Measurements from ENCODE around the gene EML4. TPM values are rescaled to one million over a fixed set of nuclear protein-coding genes. Genes with fewer than 3 reads are reported as not detected.

The EML4 gene
- total and polyA plus RNA-seq, 2 of the 13 experiments (the other 11 are each of a cell fraction or from before 2014, with no cell fraction given), result 243 to 476 TPM

GRCh38 chr2:42137125-42137841 is 31.9 kb upstream of the EML4 start (continued):
- peak; percentile 89 for TF ChIP-seq ELF3 (CRISPR knock-in tag; IDR thresholded peaks at IDR 0.05)
- no peak for TF ChIP-seq ZNF570 (CRISPR knock-in tag; IDR thresholded peaks at IDR 0.05; ENCODE audit: borderline replicate concordance)
- TF ChIP-seq ZNF33B (CRISPR knock-in tag; IDR thresholded peaks at IDR 0.05), result peak; percentile 61; the same call in 1 of the 2 replicates
- TF ChIP-seq GABPB1 (CRISPR knock-in tag; IDR thresholded peaks at IDR 0.05), result peak; percentile 47; the same call in 1 of the 2 replicates
- TF ChIP-seq KLF9 (CRISPR knock-in tag; IDR thresholded peaks at IDR 0.05; ENCODE audit: low read depth), result peak; percentile 87
- TF ChIP-seq ZNF749 (CRISPR knock-in tag; IDR thresholded peaks at IDR 0.05; ENCODE audit: borderline replicate concordance), result no peak; the same call in 1 of the 2 replicates
- TF ChIP-seq POLR2AphosphoS5 (IDR thresholded peaks at IDR 0.05; ENCODE audit: low read depth, low read length), result peak; percentile 34; the same call in 1 of the 2 replicates
- TF ChIP-seq ZBTB34 (CRISPR knock-in tag; IDR thresholded peaks at IDR 0.05), result peak; percentile 99
- no peak for TF ChIP-seq SCMH1 (CRISPR knock-in tag; IDR thresholded peaks at IDR 0.05; ENCODE audit: borderline replicate concordance)
- peak; percentile 76; the same call in 1 of the 2 replicates for TF ChIP-seq ZNF784 (CRISPR knock-in tag; IDR thresholded peaks at IDR 0.05; ENCODE audit: borderline replicate concordance)
- no peak; the same call in 1 of the 2 replicates for TF ChIP-seq DNMT1 (CRISPR knock-in tag; IDR thresholded peaks at IDR 0.05)
- peak; percentile 88 for TF ChIP-seq ZGPAT (CRISPR knock-in tag; IDR thresholded peaks at IDR 0.05)
- TF ChIP-seq ZNF790 (CRISPR knock-in tag; IDR thresholded peaks at IDR 0.05; ENCODE audit: borderline replicate concordance), result no peak
- no peak for TF ChIP-seq ZNF235 (CRISPR knock-in tag; IDR thresholded peaks at IDR 0.05; ENCODE audit: borderline replicate concordance)
- TF ChIP-seq ZNF615 (CRISPR knock-in tag; IDR thresholded peaks at IDR 0.05; ENCODE audit: borderline replicate concordance), result peak; percentile 22; the same call in 1 of the 2 replicates
- TF ChIP-seq ZNF224 (CRISPR knock-in tag; IDR thresholded peaks at IDR 0.05), result peak; percentile 92; the same call in 1 of the 2 replicates
- no peak; the same call in 1 of the 2 replicates for TF ChIP-seq SNAPC5 (CRISPR knock-in tag; IDR thresholded peaks at IDR 0.05; ENCODE audit: borderline replicate concordance)
- peak; percentile 74; the same call in 1 of the 2 replicates for TF ChIP-seq ZNF878 (CRISPR knock-in tag; IDR thresholded peaks at IDR 0.05)
- peak; percentile 29; the same call in 1 of the 2 replicates for TF ChIP-seq ZBTB33 (CRISPR knock-in tag; IDR thresholded peaks at IDR 0.05)
- TF ChIP-seq RCOR2 (CRISPR knock-in tag; IDR thresholded peaks at IDR 0.05), result peak; percentile 97
- TF ChIP-seq ATM (IDR thresholded peaks at IDR 0.05; ENCODE audit: borderline replicate concordance), result no peak
- peak; percentile 82 for TF ChIP-seq NFIC (IDR thresholded peaks at IDR 0.05; ENCODE audit: low read length)
- TF ChIP-seq SMARCE1 (IDR thresholded peaks at IDR 0.05; ENCODE audit: borderline replicate concordance), result no peak
- peak; percentile 47 for TF ChIP-seq SKI (IDR thresholded peaks at IDR 0.05; ENCODE audit: partially characterized antibody)
- TF ChIP-seq ZMYM4 (CRISPR knock-in tag; IDR thresholded peaks at IDR 0.05), result peak; percentile 85

Data from HepG2 (cell line).